ENCODE results near the gene SH3GL2. TPM values are rescaled to one million over a fixed set of nuclear protein-coding genes. Genes with fewer than 3 reads are reported as not detected.
A peak's percentile ranks its signal among the peaks of the same experiment; 100 is the strongest.

SH3GL2 gene
- total RNA-seq, 1 donor: 0.43 TPM

- no peak for TF ChIP-seq CTCF (IDR thresholded peaks at IDR 0.05; ENCODE audit: insufficient read depth, low read depth, low read length)
- DNase-seq (ENCODE audit: low read depth): no peak
- no peak overlapping the region for H3K4me3 ChIP-seq (ENCODE audit: low read depth, low read length)
Measured at GRCh38 chr9:17825265-17825659, 246.4 kb downstream of the SH3GL2 start.

GRCh38 chr9:17829064-17829463 lies 250.2 kb downstream of the SH3GL2 start:
- TF ChIP-seq CTCF (IDR thresholded peaks at IDR 0.05; ENCODE audit: insufficient read depth, low read depth, low read length): no peak
- no peak overlapping the region for H3K4me3 ChIP-seq (ENCODE audit: low read depth, low read length)
- DNase-seq (ENCODE audit: low read depth): no peak

GRCh38 chr9:17829812-17830385 lies 251.0 kb downstream of the SH3GL2 start:
- H3K4me3 ChIP-seq (ENCODE audit: low read depth, low read length): no peak overlapping the region
- no peak for TF ChIP-seq CTCF (IDR thresholded peaks at IDR 0.05; ENCODE audit: insufficient read depth, low read depth, low read length)
- no peak for DNase-seq (ENCODE audit: low read depth)

- H3K4me3 ChIP-seq (ENCODE audit: low read depth, low read length): no peak overlapping the region
Measured at GRCh38 chr9:17832812-17833211, 253.9 kb downstream of the SH3GL2 start.

GRCh38 chr9:17833846-17834245 lies 255.0 kb downstream of the SH3GL2 start:
- DNase-seq (ENCODE audit: low read depth): no peak
- no peak overlapping the region for H3K4me3 ChIP-seq (ENCODE audit: low read depth, low read length)
- TF ChIP-seq CTCF (IDR thresholded peaks at IDR 0.05; ENCODE audit: insufficient read depth, low read depth, low read length): no peak

More at GRCh38 chr9:17832812-17833211, 253.9 kb downstream of the SH3GL2 start:
- no peak for DNase-seq (ENCODE audit: low read depth)
- no peak for TF ChIP-seq CTCF (IDR thresholded peaks at IDR 0.05; ENCODE audit: insufficient read depth, low read depth, low read length)

- DNase-seq (ENCODE audit: low read depth): peak; percentile 19
- peak; percentile 8 for TF ChIP-seq CTCF (IDR thresholded peaks at IDR 0.05; ENCODE audit: insufficient read depth, low read depth, low read length)
- H3K4me3 ChIP-seq (ENCODE audit: low read depth, low read length): no peak overlapping the region
Measured at GRCh38 chr9:17837965-17838364, 259.1 kb downstream of the SH3GL2 start.

GRCh38 chr9:17839776-17840175 lies 260.9 kb downstream of the SH3GL2 start:
- H3K4me3 ChIP-seq (ENCODE audit: low read depth, low read length): no peak overlapping the region
- no peak for TF ChIP-seq CTCF (IDR thresholded peaks at IDR 0.05; ENCODE audit: insufficient read depth, low read depth, low read length)
- no peak for DNase-seq (ENCODE audit: low read depth)

All from fibroblast of villous mesenchyme (primary cell).